Left ventricle myocardium inferior (tissue), 1 donor: ENCODE results near the gene NBDY. TPM values are rescaled to one million over a fixed set of nuclear protein-coding genes. Genes with fewer than 3 reads are reported as not detected.

Source experiments
- DNase-seq: peaks from one replicate; pipeline ENCODE4 v3.0.0-alpha.2; 2020
- H3K27ac ChIP-seq: fragments of 200-600 bp; replicated peaks from 2 replicates; pipeline ENCODE4 v1.8.0; 2021
- H3K27me3 ChIP-seq: fragments of 200-600 bp; 2 replicates; pipeline ENCODE4 v1.8.0; 2021; ENCODE audit warnings: low read depth
- H3K36me3 ChIP-seq: fragments of 200-600 bp; 2 replicates; pipeline ENCODE4 v1.8.0; 2021
- H3K4me1 ChIP-seq: fragments of 200-600 bp; 2 replicates; pipeline ENCODE4 v1.8.0; 2021
- H3K4me3 ChIP-seq: fragments of 200-600 bp; 2 replicates; pipeline ENCODE4 v1.8.0; 2021; ENCODE audit warnings: mild to moderate bottlenecking, moderate library complexity
- H3K9me3 ChIP-seq: fragments of 200-600 bp; replicated peaks from 2 replicates; pipeline ENCODE4 v1.8.0; 2021
- CTCF ChIP-seq: fragments of 200-600 bp; IDR thresholded peaks from 2 replicates; pipeline ENCODE4 v1.8.0; 2021; ENCODE audit warnings: antibody characterized with exemption, mild to moderate bottlenecking, borderline replicate concordance
- intact Hi-C: fragments of 100-400 bp; cut with micrococcal nuclease; formaldehyde crosslinking; loops from one replicate; pipeline ENCODE4 v1.11.0; 2022
- total RNA-seq: library from RNA; stranded (reverse); fragmentation: NEBNext Ultra II Directional; extraction: Animal tissue kit (Norgen Biotek cat#: 25700); gene quantifications from one replicate; pipeline ENCODE4 v1.2.1, GENCODE V29; 2021
- donor health status: DM: no; HTN: yes; CAD: no; lungs with severe emphysema.

Gene NBDY
- total RNA-seq, 1 donor from 2014 or later = 26.5 TPM

GRCh38 chrX:56733459-56734046 lies 4.5 kb downstream of the NBDY start:
- H3K4me1 ChIP-seq = peaks cover 17% of the 10 kb centered on the region
- TF ChIP-seq CTCF = peak; percentile 63
- no peaks in the 10 kb centered on the region for H3K9me3 ChIP-seq
- no peak for DNase-seq
- H3K4me3 ChIP-seq = no peak overlapping the region
- H3K36me3 ChIP-seq = no peaks in the 10 kb centered on the region
- H3K27me3 ChIP-seq = no peaks in the 10 kb centered on the region
- H3K27ac ChIP-seq = no peak overlapping the region
- intact Hi-C loops = no loop called here

GRCh38 chrX:56736219-56736618 lies 7.2 kb downstream of the NBDY start:
- peaks cover 17% of the 10 kb centered on the region for H3K4me1 ChIP-seq
- H3K27me3 ChIP-seq = no peaks in the 10 kb centered on the region
- DNase-seq = no peak
- no peak for TF ChIP-seq CTCF
- H3K27ac ChIP-seq = no peak overlapping the region
- intact Hi-C loops = no loop called here
- H3K36me3 ChIP-seq = no peaks in the 10 kb centered on the region
- H3K4me3 ChIP-seq = no peak overlapping the region
- H3K9me3 ChIP-seq = no peaks in the 10 kb centered on the region

GRCh38 chrX:56738670-56739069 lies 9.6 kb downstream of the NBDY start:
- H3K27me3 ChIP-seq = no peaks in the 10 kb centered on the region
- H3K27ac ChIP-seq = no peak overlapping the region
- TF ChIP-seq CTCF = no peak
- intact Hi-C loops = no loop called here
- H3K36me3 ChIP-seq = no peaks in the 10 kb centered on the region
- no peak for DNase-seq
- H3K4me3 ChIP-seq = no peak overlapping the region
- peaks cover 6% of the 10 kb centered on the region for H3K9me3 ChIP-seq
- H3K4me1 ChIP-seq = peaks cover 10% of the 10 kb centered on the region

- no peak for DNase-seq
- Histone ChIP-seq H3K27ac (no peak overlapping the region), H3K4me1 (peaks cover 8% of the 10 kb centered on the region), H3K4me3 (no peak overlapping the region), H3K36me3 (no peaks in the 10 kb centered on the region), H3K9me3 (peaks cover 6% of the 10 kb centered on the region), H3K27me3 (no peaks in the 10 kb centered on the region)
- TF ChIP-seq CTCF = no peak
- intact Hi-C loops = no loop called here
These were observed 16.0 kb downstream of the NBDY start for GRCh38 chrX:56744996-56745395.

GRCh38 chrX:56746996-56747395 lies 18.0 kb downstream of the NBDY start:
- Histone ChIP-seq H3K4me3 (no peak overlapping the region), H3K36me3 (no peaks in the 10 kb centered on the region), H3K27ac (no peak overlapping the region), H3K9me3 (peaks cover 2% of the 10 kb centered on the region), H3K27me3 (no peaks in the 10 kb centered on the region), H3K4me1 (peaks cover 23% of the 10 kb centered on the region)
- no peak for DNase-seq
- intact Hi-C loops = no loop called here
- no peak for TF ChIP-seq CTCF
